Heart right ventricle (tissue), 16 donors: Measurements from ENCODE around the gene NCAM1. TPM values are rescaled to one million over a fixed set of nuclear protein-coding genes. Genes with fewer than 3 reads are reported as not detected.

ENCODE experiments used
- ATAC-seq, 8 donors: fragments of 200-7000 bp; cut with Tn5 transposase; one replicate each; pipeline ENCODE4 v1.9.1; 2020; ENCODE audit warnings: mild to moderate bottlenecking in 8 of 8, moderate library complexity in 8 of 8, moderate number of reproducible peaks in 1 of 8
- DNase-seq, 2 donors: peaks; one replicate each; pipeline ENCODE4 v3.0.0-alpha.2; 2020
- H3K27ac ChIP-seq, 10 donors: fragments of 200-600 bp; sonication (generic) in 2 of 10; one replicate each; pipeline versions ENCODE4 v1.5.0 to v1.8.0; 2020 to 2022; ENCODE audit warnings: mild to moderate bottlenecking in 3 of 10
- H3K27me3 ChIP-seq, 7 donors: fragments of 200-600 bp; one replicate each; pipeline ENCODE4 v1.8.0; 2021 to 2022; ENCODE audit warnings: mild to moderate bottlenecking in 2 of 7
- H3K36me3 ChIP-seq, 9 donors: fragments of 200-600 bp; sonication (generic) in 1 of 9; one replicate each; pipeline versions ENCODE4 v1.5.0 to v1.8.0; 2020 to 2022; ENCODE audit warnings: mild to moderate bottlenecking in 2 of 9
- H3K4me1 ChIP-seq, 9 donors: fragments of 200-600 bp; sonication (generic) in 1 of 9; one replicate each; pipeline versions ENCODE4 v1.5.0 to v1.8.0; 2020 to 2022; ENCODE audit warnings: mild to moderate bottlenecking in 4 of 9
- H3K4me3 ChIP-seq, 10 donors: fragments of 200-600 bp; sonication (generic) in 2 of 10; one replicate each; pipeline versions ENCODE4 v1.5.0 to v1.8.0; 2020 to 2022; ENCODE audit warnings: mild to moderate bottlenecking in 7 of 10, moderate library complexity in 2 of 10
- H3K9me3 ChIP-seq, 11 donors: fragments of 200-600 bp in 10 of 11; sonication (generic) in 2 of 11; one replicate each; pipeline versions ENCODE4 v1.5.0 to v1.8.0; 2013 to 2022; ENCODE audit warnings: mild to moderate bottlenecking in 2 of 11, control low read depth in 1 of 11, moderate library complexity in 1 of 11
- CTCF ChIP-seq, 9 donors: fragments of 200-600 bp; sonication (generic) in 2 of 9; IDR thresholded peaks; one replicate each; pipeline versions ENCODE4 v1.5.0 to v1.8.0; 2021 to 2022; ENCODE audit warnings: antibody characterized with exemption in 9 of 9, mild to moderate bottlenecking in 5 of 9, moderate library complexity in 1 of 9
- WGBS, 2 donors: extraction: QIAGEN DNeasy Blood & Tissue Kit; methylation state at CpG; one replicate each; pipeline ENCODE4 v1.1.7; 2013; ENCODE audit warnings: inconsistent platforms in 1 of 2; 5-methylcytosine and 5-hydroxymethylcytosine counted together
- intact Hi-C, 10 donors: fragments of 100-400 bp; cut with DNase I; formaldehyde crosslinking; loops; one replicate each; pipeline versions ENCODE4 v1.11.1 to v1.14.2; 2022
- polyA plus RNA-seq, 2 donors: library from polyadenylated mRNA; stranded (reverse); fragments of 200-250 nt; gene quantifications; one replicate each; pipeline ENCODE4 v1.2.3, GENCODE V29; 2013
- total RNA-seq, 10 donors: library from RNA; stranded (reverse); fragmentation: NEBNext Ultra II Directional in 3 of 10; extraction: Animal tissue kit (Norgen Biotek cat#: 25700) in 3 of 10; gene quantifications; one replicate each; pipeline versions ENCODE4 v1.2.1 to v1.2.4, GENCODE V29; 2021 to 2023
- donor health status: Arrhythmogenic right ventricular cardiomyopathy.
- donor health status: ischemic (EF 13 %, LVEDD 7.1; RV severe dilation, severe dysfunction).
- donor health status: healthy with polysubstance abuse.
- donor health status: DM: no; HTN: yes; CAD: no.
- donor health status: DM: no; HTN: no; CAD: no.
- donor health status: ischemic (EF 25% LVEDD 6.9; RV normal size, moderate dysfunction).
- donor health status: ischemic (EF 25% LVEDD 5.7; RV mildly dilated, moderate dysfunction).
- donor health status: healthy.
- donor health status: DM: yes; HTN: yes; CAD: no.
- donor health status: Ischemic cardiomyopathy.
- donor health status: ischemic (EF 35%, LVEDD 5.7; RV mildly dilated, moderate dysfunction).
- donor health status: nonischemic (EF 11% LVEDD 7.7; RV severe dilation, severe dysfunction).
- donor health status: DM: yes; HTN: yes; CAD: no.
- donor health status: PGD.
- donor health status: ischemic (EF 29% LVEDD 5.4; RV normal size, mild dysfunction).
- donor health status: nonischemic (EF 23%, LVEDD 6.1; RV moderate dilation, normal function).

The NCAM1 gene
- total and polyA plus RNA-seq, 12 donors: 76.8 to 454 (median 328) TPM

GRCh38 chr11:113242060-113242459, 280.8 kb downstream of the NCAM1 start:
- TF ChIP-seq CTCF (IDR thresholded peaks at IDR 0.05): no peak
- no peaks in the 10 kb centered on the region for H3K9me3 ChIP-seq
- peaks cover 0 to 17% (median 7%) of the 10 kb centered on the region in 9 donors for H3K4me1 ChIP-seq
- DNase-seq (no peak), ATAC-seq (no peak)
- peaks cover 0 to 10% (median 0%) of the 10 kb centered on the region in 7 donors for H3K27me3 ChIP-seq
- H3K27ac ChIP-seq: peak overlapping the region in 2 of 10 donors; percentile 59 to 68
- WGBS, 2 donors: 95 to 100% methylated on average over 3 of the region's 3 CpGs
- intact Hi-C loops: no loop called here
- peaks cover 0 to 30% (median 0%) of the 10 kb centered on the region in 9 donors for H3K36me3 ChIP-seq
- no peak overlapping the region for H3K4me3 ChIP-seq

- DNase-seq (no peak), ATAC-seq (peak in 7 of 8 donors; percentile 52 to 68 (median 58))
- Histone ChIP-seq H3K36me3 (peaks cover 0 to 35% (median 0%) of the 10 kb centered on the region in 9 donors), H3K27ac (peak overlapping the region in 7 of 10 donors; percentile 24 to 68 (median 51)), H3K9me3 (no peaks in the 10 kb centered on the region), H3K27me3 (peaks cover 0 to 10% (median 0%) of the 10 kb centered on the region in 7 donors), H3K4me3 (peak overlapping the region in 8 of 10 donors; percentile 7 to 46 (median 35)), H3K4me1 (peaks cover 0 to 17% (median 7%) of the 10 kb centered on the region in 9 donors)
- 33 to 48% methylated on average over 21 of the region's 21 CpGs for WGBS, 2 donors
- no peak for TF ChIP-seq CTCF (IDR thresholded peaks at IDR 0.05)
- intact Hi-C loops: no loop called here
Observed at GRCh38 chr11:113242767-113243397, 281.7 kb downstream of the NCAM1 start.

- intact Hi-C loops: no loop called here
- WGBS, 2 donors: 84 to 86% methylated on average over 5 of the region's 5 CpGs
- ATAC-seq (no peak), DNase-seq (no peak)
- Histone ChIP-seq H3K4me3 (peak overlapping the region in 1 of 10 donors; percentile 46), H3K4me1 (peaks cover 0 to 17% (median 7%) of the 10 kb centered on the region in 9 donors), H3K27ac (no peak overlapping the region), H3K27me3 (peaks cover 0 to 10% (median 0%) of the 10 kb centered on the region in 7 donors), H3K9me3 (no peaks in the 10 kb centered on the region), H3K36me3 (peaks cover 0 to 27% (median 0%) of the 10 kb centered on the region in 9 donors)
- TF ChIP-seq CTCF (IDR thresholded peaks at IDR 0.05): no peak
Observed at GRCh38 chr11:113243696-113244095, 282.5 kb downstream of the NCAM1 start.

GRCh38 chr11:113245216-113245615, 284.0 kb downstream of the NCAM1 start:
- H3K4me1 ChIP-seq: peaks cover 0 to 17% (median 7%) of the 10 kb centered on the region in 9 donors
- 82 to 83% methylated on average over 7 of the region's 7 CpGs for WGBS, 2 donors
- intact Hi-C loops: no loop called here
- no peaks in the 10 kb centered on the region for H3K9me3 ChIP-seq
- no peak overlapping the region for H3K27ac ChIP-seq
- DNase-seq (no peak), ATAC-seq (no peak)
- TF ChIP-seq CTCF (IDR thresholded peaks at IDR 0.05): no peak
- peaks cover 0 to 26% (median 0%) of the 10 kb centered on the region in 9 donors for H3K36me3 ChIP-seq
- no peak overlapping the region for H3K4me3 ChIP-seq
- H3K27me3 ChIP-seq: peaks cover 0 to 10% (median 0%) of the 10 kb centered on the region in 7 donors
